Melanocyte of skin (primary cell): ENCODE results near the gene NEFH. TPM values are rescaled to one million over a fixed set of nuclear protein-coding genes. Genes with fewer than 3 reads are reported as not detected.

Experiments
- total RNA-seq, 2 donors: library from RNA; depleted of rRNA; stranded (reverse); fragments of >200 nt; gene quantifications; 2 replicates each; pipeline ENCODE4 v1.2.3, GENCODE V29; 2012

NEFH gene, protein sequence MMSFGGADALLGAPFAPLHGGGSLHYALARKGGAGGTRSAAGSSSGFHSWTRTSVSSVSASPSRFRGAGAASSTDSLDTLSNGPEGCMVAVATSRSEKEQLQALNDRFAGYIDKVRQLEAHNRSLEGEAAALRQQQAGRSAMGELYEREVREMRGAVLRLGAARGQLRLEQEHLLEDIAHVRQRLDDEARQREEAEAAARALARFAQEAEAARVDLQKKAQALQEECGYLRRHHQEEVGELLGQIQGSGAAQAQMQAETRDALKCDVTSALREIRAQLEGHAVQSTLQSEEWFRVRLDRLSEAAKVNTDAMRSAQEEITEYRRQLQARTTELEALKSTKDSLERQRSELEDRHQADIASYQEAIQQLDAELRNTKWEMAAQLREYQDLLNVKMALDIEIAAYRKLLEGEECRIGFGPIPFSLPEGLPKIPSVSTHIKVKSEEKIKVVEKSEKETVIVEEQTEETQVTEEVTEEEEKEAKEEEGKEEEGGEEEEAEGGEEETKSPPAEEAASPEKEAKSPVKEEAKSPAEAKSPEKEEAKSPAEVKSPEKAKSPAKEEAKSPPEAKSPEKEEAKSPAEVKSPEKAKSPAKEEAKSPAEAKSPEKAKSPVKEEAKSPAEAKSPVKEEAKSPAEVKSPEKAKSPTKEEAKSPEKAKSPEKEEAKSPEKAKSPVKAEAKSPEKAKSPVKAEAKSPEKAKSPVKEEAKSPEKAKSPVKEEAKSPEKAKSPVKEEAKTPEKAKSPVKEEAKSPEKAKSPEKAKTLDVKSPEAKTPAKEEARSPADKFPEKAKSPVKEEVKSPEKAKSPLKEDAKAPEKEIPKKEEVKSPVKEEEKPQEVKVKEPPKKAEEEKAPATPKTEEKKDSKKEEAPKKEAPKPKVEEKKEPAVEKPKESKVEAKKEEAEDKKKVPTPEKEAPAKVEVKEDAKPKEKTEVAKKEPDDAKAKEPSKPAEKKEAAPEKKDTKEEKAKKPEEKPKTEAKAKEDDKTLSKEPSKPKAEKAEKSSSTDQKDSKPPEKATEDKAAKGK
- 1 to 10 TPM in 1 of 2 donors, not detected in 1; 1.3 TPM for total RNA-seq

DNA sequence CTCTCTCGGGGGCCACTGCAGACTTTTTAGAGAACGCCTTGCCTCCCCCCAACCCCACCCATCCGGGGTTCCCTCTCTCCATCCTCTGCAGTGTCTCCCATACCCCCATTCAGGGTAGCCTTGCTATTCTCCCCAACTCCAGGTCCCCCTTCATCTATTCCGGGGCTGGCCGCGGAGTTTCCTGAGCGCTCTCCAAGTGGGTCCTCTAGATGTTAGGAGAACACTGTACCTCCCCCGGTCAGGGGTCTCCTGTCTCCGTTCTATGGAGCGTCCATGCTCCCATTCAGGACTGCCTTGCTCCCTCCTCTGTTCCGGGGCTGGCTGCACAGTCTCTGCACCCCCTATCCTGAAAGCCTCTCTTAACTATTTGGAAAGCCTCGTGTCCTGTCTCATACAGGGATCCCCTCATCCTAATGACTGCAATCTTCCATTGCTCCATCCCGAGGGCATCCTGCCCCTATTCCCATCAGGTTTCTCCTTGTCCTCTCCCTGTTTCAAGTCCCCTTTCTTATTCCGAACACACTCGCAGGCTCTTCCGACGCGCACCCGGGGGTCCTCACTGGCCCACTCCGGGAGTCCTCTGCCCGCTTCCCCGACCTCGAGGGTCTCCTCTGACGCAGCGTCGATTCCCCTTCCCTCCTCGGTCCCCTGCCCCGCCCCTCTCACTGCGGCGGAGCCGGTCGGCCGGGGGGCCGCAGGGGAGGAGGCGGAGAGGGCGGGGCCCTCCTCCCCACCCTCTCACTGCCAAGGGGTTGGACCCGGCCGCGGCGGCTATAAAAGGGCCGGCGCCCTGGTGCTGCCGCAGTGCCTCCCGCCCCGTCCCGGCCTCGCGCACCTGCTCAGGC lies at the start of gene NEFH:
NEFH (plus strand) TSS at position 802 of the 845 bp plus-strand sequence. CDS start 45 bp downstream, outside the sequence.

GRCh38 chr22:29438283-29438682 lies 41.7 kb upstream of the NEFH start, which contains the start of gene RFPL1:
Gene RFPL1 (plus strand): TSS chr22:29438583.

Other genes starting within 250 kb of the NEFH start
- gene RHBDD3, start 212.2 kb upstream of the NEFH start, total RNA-seq: 10 to 100 TPM; 35.0 to 39.6 TPM
- gene EWSR1, start 211.9 kb upstream of the NEFH start, total RNA-seq: 100 to 1,000 TPM; 171 to 209 TPM
- gene GAS2L1, start 173.6 kb upstream of the NEFH start, total RNA-seq: 10 to 100 TPM; 17.6 to 18.3 TPM
- gene RASL10A, start 164.5 kb upstream of the NEFH start, total RNA-seq: not detected
- 10 to 100 TPM; 66.6 to 77.8 TPM for gene AP1B1, start 91.6 kb upstream of the NEFH start, total RNA-seq
- not detected for gene RFPL1, start 41.6 kb upstream of the NEFH start, total RNA-seq
- gene THOC5, start 73.5 kb downstream of the NEFH start, total RNA-seq: 10 to 100 TPM; 26.5 to 38.3 TPM
- 10 to 100 TPM; 42.0 to 49.6 TPM for gene NIPSNAP1, start 100.9 kb downstream of the NEFH start, total RNA-seq
- gene NF2, start 123.4 kb downstream of the NEFH start, total RNA-seq: 10 to 100 TPM; 56.1 to 67.9 TPM
- not detected for gene CABP7, start 239.8 kb downstream of the NEFH start, total RNA-seq